ENCODE data around the gene RABEPK.
"Not testable (repeated sequence)": the region's sequence is repeated elsewhere in the genome, so short reads cannot be mapped to it uniquely, and the experiment has no call there.

Gene RABEPK

DNA sequence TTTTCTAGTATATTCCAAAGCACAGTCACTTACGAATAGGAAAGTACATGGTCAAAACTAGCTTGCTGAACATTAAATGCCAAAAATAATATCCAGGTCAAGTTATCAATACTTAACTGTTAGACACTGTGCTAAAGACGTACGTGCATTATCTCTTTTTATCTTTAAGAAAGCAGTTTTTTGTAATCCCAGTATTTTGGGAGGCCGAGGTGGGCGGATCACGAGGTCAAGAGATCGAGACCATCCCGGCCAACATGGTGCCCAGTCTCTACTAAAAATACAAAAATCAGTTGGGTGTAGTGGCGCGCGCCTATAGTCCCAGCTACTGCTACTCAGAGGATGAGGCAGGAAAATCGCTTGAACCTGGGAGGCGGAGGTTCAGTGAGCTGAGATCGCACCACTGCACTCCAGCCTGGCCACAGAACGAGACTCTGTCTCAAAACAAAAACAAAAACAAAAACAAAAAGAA, 43.5 kb downstream of the RABEPK start:
- DNase-seq (ENCODE audit: low read depth in 2 of 2): no peak

DNA sequence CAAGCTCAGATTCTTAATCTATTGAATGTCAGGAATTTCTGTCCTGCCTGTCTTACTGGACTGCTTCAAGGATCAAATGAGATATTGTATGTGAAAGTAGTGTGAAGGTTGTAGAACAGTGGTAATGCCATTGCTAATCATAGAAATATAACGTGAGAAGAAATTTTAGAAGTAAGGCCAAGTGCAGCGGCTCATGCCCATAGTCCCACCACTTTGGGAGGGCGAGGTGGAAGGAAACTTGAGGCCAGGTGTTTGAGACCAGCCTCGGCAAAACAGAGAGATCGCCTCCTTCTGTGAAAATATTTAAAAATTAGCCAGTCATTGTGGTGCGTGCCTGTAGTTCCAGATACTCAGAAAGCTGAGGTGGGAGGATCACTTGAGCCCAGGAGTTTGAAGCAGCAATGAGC, 45.9 kb downstream of the RABEPK start:
- no peak for DNase-seq (ENCODE audit: low read depth in 2 of 2)

GRCh38 chr9:125254231-125254630, 53.9 kb downstream of the RABEPK start:
- DNase-seq (ENCODE audit: low read depth in 2 of 2): no peak

- DNase-seq (ENCODE audit: low read depth in 2 of 2): no peak
Measured at GRCh38 chr9:125255781-125256391, 55.5 kb downstream of the RABEPK start.

DNA sequence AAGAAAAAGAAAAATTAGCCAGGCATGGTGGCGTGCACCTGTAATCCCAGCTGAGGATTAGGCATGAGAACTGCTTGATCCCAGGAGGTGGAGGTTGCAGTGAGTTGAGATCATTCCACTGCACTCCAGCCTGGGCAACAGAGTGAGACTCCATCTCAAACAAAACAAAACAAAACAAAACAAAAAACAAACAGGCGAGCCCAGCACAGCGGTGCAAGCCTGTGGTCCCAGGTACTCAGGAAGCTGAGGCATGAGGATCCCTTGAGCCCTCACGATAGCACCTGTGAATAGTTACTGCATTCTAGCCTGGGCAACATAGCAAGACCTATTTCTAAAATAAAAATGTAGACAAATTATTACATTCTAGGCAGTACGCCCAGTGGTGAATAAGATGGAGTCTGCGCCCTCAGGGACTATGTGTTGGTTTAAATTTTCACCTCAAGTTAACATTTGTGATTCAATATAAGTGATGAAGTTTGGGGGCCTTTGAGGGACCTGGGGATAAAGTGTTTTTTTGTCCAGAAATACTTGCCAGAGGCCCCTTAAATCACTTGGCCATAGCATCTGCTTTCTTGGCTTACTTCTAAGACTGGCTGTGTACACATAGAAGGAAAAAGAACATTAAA, 57.9 kb downstream of the RABEPK start:
- DNase-seq (ENCODE audit: low read depth in 2 of 2): no peak

- no peak for DNase-seq (ENCODE audit: low read depth in 2 of 2)
Measured at GRCh38 chr9:125258832-125259534, 58.6 kb downstream of the RABEPK start.

DNA sequence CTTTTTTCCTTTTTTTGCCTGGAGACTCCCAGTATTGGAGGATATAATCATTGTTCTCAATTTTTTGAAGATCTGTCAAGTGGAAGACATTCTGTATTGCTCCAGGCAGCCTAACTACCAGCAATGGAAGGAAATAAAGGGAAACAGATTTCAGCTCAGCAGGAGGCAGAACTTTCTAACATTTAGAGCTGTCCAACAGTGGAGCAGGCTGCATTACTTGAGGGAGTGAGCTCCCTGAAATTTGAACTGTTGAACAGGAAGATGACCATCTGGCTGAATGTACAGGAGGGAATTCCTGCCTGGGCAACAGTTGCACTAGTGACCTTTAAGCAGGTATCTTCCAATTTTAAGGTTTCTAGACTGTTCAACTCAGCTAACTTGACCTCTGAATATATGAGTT, 60.2 kb downstream of the RABEPK start:
- no peak for DNase-seq (ENCODE audit: low read depth in 2 of 2)

- peak; percentile 77 to 88 for DNase-seq (ENCODE audit: low read depth in 2 of 2)
Measured at GRCh38 chr9:125261501-125262293, 61.4 kb downstream of the RABEPK start, which contains the start of gene GAPVD1. Gene GAPVD1, plus strand, starts transcription at chr9:125261826. Its CDS starts 37,096 bp downstream, at chr9:125298922.

DNA sequence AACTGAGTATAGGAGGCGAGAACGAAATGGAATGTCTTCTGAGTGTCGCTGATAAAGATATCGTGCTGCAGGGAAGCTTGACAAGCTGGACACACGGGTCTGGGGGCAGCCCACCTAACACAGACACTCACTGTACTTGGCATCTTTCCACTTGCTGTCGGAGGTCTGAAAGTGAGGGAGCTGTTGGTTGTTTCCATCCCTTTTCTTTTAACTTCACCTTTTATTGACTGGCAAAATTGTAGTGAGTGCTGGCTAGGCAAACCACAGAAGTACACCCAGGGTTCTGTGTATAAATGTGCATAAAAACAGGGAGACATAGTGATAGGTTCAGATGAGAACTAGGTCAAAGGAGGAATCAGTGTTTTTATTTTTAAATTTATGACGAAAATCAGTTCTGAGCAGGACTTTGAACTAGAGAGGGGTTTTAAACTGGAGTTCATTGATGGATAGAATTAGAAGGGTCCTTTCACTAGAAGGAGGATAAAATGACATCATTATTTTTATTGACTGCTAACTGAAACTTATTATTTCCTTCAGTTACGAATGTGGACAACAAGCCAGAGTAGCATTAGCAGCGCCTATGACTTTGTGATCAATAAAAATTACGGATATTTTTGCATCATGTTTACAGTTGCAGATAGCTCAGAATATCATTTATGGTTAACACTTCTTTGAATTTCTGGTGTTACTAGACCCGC, 62.1 kb downstream of the RABEPK start:
- no peak for DNase-seq (ENCODE audit: low read depth in 2 of 2)

GRCh38 chr9:125264068-125264467, 63.7 kb downstream of the RABEPK start:
- DNase-seq (ENCODE audit: low read depth in 2 of 2): not testable (repeated sequence)

GRCh38 chr9:125268394-125269013, 68.2 kb downstream of the RABEPK start:
- no peak for DNase-seq (ENCODE audit: low read depth in 2 of 2)

DNA sequence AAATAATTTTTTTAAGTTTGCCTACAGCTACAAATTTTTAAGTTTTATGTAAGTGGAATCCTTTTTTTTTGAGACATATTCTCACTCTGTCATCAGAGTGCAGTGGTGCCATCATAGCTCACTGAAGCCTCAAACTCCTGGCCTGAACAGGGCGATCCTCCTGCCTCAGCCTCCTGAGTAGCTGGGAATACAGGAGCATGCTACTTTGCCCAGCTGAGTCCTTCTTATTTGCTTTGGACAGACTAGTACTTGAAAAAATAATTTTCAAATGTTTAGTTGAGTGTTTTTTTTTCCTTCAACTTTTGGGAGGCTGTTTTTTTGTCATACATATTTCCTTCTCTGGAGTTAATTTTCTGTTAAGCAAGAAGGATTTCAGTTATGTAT, 68.7 kb downstream of the RABEPK start:
- DNase-seq (ENCODE audit: low read depth in 2 of 2): no peak

GRCh38 chr9:125271081-125271480, 70.7 kb downstream of the RABEPK start:
- no peak for DNase-seq (ENCODE audit: low read depth in 2 of 2)

DNA sequence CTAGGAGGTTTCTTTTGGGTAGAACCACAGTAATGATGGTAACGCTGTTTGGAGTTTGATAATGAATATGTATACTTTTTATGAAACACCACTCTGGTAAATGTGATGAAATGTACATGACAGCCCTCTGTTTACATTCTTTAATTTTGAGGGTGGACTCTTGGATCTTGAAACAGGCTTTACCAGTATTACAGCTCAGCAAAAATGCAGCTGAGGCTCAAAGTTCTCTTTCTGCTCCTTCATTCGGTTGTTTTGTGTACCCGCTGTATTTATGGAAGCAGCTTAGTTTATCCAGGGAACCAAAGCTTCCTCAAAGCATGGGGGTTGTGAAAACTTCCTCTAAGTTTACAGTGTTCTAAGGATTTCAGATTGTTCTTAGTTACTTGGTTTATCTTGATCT, 72.4 kb downstream of the RABEPK start:
- DNase-seq (ENCODE audit: low read depth in 2 of 2): no peak

GRCh38 chr9:125276771-125277170, 76.4 kb downstream of the RABEPK start:
- no peak for DNase-seq (ENCODE audit: low read depth in 2 of 2)

DNA sequence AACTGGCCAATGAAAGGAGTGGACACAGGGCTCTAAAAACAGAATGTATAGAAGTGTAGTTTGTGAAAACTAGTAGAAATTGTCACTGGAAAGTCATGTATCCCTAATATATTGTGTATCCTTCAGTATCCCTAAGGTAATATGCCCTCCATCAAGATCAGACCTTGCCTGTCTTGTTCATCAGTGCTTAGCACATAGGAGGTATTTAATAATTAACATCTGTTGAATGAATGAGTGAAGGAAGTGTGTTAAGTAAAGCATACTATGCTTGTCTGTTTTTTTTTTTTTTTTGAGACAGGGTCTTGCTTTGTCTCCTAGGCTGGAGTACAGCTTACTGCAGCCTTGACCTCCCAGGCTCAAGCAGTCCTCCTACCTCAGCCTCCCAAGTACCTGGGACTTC, 77.1 kb downstream of the RABEPK start:
- DNase-seq (ENCODE audit: low read depth in 2 of 2): no peak

DNA sequence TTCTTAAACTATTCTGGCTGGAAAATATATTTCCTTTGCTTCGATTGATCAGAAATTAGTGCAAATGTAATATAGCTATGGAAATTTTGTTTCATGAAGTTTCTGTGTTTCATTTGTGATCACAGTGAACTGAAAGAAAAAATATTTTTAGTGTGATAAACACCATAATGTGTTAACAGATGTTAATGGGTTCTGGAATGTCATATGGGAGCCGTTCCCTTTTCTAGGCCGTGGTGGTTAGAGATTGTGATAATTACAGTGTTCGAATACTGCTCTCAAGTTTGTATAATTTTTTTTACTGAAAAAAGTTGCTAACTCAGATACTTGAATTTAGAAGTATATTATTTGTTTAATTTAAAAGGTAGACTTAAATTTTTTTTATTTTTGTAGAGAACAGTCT, 80.6 kb downstream of the RABEPK start:
- no peak for DNase-seq (ENCODE audit: low read depth in 2 of 2)

All from stimulated activated CD4-positive, alpha-beta T cell treated with anti-CD3 and anti-CD28 coated beads, Interleukin-15, amount 100 ng/mL, for 48 hours (primary cell).